HG03432 (cell line): ENCODE results near the gene BGLAP.

Source experiments
- ATAC-seq: cut with Tn5 transposase; IDR thresholded peaks from one replicate; pipeline ENCODE4 v1.9.1; 2021; ENCODE audit warnings: mild to moderate bottlenecking, moderate library complexity; ENCODE audit not compliant: unreplicated experiment

The BGLAP gene

DNA sequence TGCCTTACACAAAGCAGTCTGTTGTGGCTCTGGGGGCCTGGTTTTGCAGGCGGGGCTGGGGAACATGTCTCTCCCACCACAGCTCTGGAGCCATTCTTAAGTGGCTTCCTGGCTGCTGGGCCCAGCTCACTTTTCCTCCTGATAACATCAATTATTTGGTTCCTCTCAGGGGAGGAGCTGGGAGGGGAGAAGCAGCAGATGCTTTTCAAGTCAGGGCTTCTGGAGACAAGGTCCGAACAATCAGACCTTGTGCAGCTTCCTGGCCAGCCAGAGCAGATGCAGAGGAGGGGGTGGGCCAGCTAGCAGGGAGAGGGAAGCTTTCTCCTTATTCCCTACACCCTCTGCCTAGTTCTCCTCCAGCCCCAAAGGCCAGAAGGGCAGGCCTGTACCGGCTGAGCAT lies 9.5 kb downstream of the BGLAP start:
- ATAC-seq: no peak

DNA sequence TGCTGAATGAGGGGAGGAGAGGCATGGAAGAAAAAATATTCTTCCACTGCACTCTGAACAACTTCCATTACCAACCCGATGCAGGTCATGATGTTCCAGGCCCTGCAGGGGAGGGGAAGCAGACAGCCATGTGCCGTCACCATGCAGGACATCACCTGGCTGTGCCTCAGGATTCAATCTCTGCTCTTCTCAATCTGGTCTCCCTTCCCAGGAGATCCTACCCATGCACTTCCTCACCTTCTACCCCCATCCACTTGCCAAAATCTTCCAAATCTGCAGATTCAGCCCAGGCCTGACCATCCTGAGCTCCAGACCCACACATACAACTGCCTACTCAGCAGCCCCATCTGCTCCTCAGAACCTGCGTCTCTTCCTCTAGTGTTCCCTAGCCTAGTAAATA lies 11.7 kb downstream of the BGLAP start:
- no peak for ATAC-seq

DNA sequence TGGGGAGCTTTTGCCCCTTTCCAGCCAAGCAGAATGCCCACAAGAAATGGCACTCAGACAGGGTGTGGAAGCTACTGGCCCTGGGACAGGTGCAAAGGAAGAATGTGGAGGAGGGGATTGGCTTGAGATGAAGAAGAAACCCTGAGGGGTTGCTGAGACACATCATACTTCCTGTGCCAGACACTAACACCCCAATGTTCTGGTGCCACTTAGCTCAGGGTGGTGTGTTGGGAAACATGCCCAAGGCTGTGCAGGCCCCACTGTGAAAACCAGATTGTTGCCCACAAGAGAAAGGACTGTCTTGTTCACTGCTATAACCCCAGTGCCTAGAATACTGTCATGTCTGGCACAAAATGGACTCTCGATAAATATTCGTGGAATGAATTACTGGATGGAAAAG lies 15.7 kb downstream of the BGLAP start:
- ATAC-seq: no peak

DNA sequence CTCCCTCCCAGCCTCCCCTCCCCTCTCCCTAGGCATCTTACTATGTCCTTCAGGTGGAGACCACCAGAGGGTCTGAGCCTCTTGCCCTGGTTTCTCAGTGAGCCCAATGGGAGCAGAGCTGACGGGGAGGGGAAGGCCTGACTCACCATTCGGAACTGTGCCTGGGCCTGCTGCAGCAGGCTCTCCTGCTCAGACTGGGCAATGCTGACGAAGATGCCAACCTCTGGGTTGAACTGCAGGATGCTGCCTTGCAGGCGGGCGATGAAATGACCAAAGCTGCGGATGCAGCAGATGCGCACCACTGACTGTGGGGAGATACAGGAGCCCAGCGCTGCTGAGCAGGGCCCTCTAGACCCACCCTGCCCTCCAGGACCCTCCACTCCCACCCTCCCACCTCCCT lies 16.9 kb downstream of the BGLAP start:
- ATAC-seq: no peak

DNA sequence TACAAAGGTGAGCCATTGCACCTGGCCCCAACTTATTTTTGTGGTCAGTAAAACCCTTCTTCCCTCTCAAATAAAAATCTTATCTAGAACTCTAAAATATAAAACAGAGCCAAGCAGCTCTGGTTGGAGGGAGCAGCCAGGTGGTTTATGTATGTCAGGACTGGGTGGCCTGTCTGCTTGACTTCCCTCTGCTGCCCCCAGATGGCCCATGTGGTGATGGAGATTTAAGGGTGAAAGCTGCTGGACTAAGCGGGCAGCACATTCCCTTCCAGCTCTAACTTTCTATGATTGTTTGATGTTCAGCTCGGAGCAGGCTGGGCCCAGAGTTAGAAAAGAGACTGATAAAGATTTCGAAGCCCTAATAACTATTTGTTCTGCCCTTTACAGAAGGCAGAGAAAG lies 17.8 kb downstream of the BGLAP start:
- ATAC-seq: no peak

DNA sequence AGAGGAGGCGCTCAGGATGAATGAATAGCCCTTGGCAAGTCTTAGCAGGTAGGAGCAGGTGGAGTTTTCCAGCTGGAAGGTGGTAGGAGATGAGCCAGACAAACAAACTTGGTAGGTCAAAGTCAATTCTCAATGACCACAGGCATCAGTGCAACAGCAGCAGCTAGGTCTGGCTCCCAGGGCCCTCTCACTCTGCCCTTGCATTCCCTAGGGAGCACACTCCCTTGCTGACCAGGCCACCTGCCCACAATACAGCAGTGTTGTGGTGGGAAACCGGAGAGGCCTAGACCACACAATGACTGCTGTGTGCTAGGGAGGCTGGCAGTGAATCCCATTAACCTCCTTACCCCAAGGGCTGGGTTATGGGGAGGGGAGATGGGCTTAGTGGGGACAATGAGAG lies 18.9 kb downstream of the BGLAP start:
- no peak for ATAC-seq

DNA sequence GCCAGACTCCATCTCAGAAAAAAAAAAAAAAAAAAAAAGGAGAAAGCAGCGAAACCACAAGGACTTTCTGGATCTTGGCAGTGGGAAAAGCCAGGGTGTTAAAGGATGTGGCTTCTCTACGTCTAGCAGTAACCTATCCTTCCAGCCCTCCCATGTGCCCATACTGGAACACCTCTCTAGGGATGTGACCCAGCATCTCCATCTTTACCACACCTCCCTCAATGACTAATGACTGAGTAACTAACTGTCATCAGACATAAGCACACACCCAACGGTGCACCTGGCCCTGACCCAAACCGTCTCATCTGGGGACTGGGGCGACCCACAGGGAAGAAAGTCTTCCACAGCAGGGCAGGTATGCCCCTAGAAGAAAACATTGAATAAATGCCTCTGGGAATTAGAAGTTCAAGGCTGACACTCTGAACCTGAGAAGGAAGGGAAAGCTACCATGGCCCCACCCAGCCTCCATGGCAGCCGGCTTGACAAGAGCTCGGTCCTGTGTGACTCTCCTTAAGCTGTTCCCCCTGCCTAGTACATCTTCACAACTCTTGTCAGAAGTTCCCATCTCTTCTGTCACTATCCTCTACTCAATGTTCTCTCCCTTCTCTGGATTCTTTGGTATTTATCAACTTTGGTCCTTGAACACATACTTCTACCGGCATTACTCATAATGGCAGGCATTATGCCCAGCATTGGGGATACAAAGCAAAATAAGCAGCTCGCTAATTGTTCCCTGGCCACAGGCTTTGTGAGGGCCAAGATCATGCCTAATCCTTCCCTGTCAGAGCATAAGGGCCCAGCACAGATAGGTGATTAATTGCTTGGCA lies 20.7 kb downstream of the BGLAP start:
- ATAC-seq: no peak

DNA sequence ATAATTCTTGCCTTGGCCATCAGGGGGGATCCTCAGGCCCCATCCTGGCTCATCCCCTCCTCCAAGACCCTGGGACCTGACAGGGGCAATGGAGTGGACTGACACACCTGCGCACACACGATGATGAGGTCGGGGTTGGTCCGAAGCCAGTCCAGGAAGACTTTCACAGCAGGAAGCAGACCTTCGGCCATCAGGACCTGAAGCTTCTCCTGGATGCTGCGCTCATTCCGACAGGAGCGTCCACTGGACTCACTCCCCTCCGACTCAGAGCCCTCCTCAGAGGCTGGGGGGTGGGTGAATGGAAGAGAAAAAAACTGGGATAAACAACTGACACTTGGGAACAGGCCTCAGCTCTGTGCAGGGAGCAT lies 21.3 kb downstream of the BGLAP start:
- ATAC-seq: no peak

DNA sequence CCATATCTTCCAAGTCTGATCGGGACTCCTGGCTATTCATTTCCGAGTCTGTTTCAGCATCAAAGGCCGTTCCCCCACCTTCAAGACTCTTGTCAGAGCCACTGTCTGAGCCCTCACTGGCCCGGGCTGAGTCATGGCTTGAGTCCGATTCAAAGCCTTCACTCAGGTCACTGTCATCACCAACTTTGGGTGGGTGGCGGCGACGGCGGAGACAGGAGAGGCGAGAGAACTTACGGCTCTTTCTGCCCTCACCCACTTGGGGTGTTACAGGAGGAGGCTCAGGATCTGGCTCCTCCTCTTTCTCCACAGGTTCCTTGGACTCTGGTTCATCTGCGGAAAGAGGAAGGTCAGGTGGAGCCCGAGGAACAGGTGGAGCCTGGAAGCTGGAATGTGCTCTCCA lies 24.1 kb downstream of the BGLAP start:
- no peak for ATAC-seq

DNA sequence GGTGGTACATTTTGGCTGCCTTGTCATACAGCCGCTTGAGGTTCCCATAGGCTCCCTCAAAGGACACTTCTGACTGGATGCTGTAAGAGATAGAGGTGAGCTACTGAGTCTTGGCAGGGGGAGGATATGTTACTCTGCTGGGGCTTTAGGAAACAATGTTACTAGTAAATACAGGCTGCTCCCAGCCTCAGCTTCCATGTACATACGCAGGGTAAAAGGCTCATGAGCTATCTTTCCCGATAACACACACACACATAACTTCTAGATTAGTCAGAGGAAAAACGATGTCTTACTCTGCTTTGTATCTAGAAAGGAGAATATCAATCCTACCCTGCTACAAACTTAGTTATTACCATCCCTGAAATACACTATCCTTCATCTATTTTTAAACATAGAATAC lies 26.4 kb downstream of the BGLAP start:
- ATAC-seq: no peak

DNA sequence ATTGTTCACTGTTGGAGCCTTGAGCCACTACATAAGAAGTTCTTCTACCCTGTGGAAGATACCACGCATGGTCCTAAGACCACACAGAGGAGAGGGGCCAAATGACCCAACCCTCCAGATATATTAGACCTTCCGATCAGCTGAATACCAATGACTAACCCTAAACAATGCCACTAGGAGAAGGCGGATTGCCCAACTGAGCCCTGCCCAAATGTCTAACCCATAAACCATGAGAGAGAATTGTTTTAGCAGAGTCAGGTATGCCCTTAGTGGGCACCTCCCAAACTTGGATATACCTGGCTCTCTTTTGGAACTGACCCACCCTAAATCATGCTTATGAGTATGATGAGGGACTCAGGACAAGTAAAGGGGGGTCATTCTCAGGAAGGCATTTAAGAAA lies 28.3 kb downstream of the BGLAP start:
- no peak for ATAC-seq

DNA sequence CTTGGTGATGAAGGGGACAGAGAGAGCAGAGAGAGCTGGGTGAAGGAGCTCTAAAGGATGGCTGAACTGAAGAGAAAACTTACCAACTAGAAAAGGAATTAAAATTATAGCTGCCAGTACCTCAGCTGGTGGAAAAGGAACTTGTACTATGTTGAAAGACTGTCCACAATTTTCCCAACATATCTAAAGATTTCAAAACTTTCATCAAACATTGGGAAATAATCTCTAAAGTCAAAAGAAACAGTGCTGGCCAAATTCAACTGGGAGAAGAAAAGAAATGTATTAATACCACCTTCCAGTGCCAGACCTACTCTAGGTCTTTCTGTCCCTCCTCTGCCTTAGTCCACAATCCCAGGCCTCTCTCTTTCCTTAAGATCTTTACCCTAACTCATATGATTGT lies 34.5 kb downstream of the BGLAP start:
- ATAC-seq: no peak

DNA sequence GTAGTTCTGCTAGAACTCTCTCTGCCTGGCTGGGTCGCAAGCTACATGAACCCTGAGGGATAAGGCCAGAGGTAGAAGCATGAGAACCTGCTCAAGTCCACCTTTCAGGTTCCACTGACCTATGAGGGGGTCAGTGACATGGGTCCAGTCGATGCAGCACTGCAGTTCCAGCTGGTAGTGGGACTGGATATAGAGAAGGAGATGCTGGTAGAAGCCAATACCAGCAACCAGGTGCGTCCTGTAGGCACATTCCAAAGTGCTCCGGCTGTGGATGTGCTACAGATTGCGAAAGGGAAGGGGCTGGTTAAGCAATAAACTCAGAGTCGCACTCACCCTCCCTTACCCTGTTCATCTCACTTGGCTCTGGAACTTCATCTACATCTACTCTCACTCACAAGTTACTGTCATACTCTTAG lies 35.0 kb downstream of the BGLAP start:
- ATAC-seq: no peak

DNA sequence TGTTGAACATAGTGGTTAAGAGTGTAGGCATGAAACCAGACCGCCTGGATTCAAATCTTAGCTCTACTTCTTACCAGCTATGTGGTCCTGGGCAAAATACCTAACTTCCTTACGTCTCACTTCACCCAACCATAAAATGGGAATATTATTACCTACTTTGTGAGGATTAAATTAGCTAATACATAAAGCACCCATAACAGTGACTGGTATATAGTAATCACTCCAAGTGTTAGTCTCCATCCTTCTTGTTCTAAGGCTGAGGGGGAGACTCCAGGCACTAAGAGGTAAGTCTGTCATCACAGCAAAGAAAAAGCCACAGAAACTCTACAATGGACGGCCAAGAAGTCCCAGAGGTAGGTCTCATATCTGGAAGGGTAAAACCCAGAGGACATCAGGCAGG lies 37.9 kb downstream of the BGLAP start:
- no peak for ATAC-seq

DNA sequence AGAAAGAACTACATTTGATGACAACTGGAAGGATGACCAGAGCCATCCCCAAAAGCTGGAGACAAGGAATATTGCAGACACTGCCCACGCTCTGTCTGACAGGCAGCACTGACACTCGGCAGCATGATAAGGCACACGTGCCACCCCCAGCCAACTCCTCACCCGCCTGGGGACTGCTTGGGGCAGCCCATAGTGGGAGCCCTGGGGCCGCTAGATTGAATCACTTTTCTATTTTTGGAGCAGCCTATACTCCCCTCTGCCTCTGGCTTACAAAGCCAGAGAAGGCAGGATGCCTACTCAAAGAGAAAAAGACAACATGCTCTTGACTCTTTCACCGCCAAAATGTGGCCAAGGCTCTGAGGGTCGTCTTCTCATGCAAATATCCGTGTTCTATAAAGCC lies 39.3 kb downstream of the BGLAP start:
- ATAC-seq: peak; percentile 42

DNA sequence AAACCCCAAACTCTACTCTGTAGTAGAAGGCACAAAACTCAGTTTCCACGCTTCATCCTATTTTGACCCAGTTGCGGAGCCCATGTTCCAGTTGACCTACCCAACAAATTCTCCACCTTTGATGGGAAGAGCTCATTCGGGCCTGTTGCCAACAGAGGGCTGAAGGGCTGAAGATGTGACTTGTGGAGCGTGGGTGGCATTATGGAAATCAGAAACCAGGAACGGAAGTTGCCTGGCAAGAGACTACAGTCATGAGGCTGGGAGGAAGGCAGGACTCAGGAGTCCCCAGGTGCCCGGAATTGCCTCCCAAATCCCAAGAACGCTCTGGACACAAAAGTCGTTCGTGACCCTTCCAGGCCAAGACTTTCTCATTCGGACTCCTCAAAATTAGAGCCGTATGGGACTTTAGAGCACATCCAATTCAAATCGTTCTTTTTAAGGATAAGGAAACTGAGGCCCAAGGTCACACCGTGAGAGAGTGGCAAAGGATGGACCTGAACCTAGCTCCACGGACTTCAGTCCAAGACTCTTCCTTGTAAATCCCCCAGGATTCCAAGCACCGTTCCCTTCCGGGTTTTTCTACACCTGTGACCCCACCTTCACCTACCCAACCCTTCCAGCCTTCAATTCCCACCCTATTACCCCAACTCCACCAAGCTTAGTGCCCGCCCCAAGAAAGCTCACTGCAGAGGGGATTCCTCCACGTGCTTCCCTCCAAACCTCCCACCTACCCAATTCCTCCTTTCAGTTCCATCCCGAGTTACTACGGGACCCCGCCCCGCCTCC lies 39.9 kb downstream of the BGLAP start:
- peak; percentile 19 for ATAC-seq

DNA sequence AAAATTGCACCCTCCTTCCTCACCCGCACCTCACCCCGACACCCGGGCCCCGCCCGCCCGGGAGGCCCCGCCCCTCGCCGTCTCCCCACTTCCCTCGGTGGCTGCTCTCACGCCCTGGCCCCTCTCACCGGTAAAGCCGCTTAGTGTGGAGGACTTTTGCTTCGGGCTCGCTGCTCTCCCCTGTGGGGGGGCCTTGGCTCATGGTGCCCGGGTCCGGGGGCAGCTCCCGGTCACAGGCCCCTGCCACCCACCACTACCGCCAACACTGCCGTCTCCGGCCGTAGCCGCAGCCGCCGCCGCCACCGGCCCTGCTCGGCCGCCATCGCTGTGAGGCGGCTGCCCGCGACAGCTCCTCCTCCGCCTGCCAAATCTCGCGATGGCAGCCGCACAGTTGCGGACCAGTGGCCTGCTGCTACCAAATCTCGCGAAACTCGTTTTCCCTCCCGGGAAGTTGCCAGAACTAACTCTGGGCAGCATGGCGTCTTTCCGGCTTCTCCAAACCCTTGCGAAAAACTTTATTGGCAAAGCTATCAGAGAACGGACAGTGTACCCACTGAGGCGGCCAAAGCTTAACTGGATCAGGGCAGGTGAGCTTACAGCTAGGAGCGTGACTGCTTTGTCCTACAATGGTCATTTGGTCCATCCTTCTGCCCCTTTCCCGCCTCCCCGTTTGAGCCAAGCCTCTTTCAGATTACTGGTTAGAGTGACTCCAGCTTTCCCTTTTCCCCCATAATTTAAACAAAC lies 40.7 kb downstream of the BGLAP start, which contains the start of gene SMG5:
Gene SMG5, minus strand, starts transcription at position 347 of the 744 bp plus-strand sequence. Its CDS starts 145 bp downstream, at position 202.
- ATAC-seq: peak; percentile 79

DNA sequence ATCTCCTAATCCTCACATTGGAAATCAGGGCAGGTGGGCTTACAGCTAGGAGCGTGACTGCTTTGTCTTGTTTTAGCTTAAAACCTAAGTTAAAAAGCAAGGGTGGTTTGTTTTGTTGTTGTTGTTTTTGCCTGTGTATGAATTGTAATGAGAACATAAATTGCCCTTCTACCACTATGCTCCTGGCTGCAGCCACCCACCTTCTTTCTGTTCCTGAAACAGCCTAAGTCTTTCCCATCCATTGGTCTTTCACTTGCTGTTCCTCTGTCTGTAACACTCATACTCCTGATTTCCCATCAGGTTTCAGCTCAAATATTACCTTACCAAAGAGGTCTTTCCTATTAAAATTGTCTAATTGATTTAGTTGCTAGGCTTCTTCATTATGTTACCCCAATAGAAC lies 41.5 kb downstream of the BGLAP start:
- no peak for ATAC-seq

DNA sequence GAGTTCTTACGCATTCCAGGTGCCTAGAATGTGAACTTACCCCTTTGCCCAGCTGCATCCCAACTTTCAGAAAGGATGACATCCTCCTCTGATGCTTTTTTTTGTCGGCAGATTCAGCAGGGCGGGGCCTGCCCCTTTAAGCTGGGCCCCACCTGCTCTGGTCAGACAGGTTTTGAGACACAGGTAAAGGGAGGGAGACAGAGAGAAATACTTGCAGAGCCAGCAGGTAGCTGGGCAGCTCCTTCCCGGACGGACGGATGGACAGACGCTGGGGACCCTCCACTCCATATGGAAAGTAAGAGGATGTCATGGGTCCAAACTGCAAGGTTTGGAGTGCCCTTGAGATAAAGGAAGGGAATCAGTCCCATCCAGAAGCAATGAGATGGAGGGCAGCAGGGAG lies 42.1 kb downstream of the BGLAP start, which contains the start of gene TMEM79:
Gene TMEM79, plus strand, starts transcription at position 214 of the 400 bp plus-strand sequence. CDS start 902 bp downstream, outside the sequence.
- ATAC-seq: no peak

DNA sequence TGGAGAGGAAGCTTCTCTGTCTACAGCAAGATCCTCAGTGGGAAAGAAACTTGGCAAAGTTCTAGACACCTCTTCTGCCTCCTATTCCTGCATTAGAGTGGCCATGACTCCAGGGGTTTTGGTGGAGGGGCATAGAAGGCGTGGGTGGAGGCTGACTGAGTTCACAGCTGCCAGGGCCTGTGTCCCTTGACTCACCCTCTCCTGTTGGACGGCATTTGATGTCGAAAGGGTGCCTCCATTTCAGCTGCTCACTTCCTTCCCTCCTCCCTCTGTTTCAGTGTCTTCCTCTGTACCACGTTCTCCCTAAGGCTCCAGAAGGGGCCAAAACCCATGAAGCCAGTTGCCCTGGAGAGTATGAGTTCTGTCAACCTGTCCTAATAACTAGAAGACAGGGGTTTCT lies 42.8 kb downstream of the BGLAP start:
- ATAC-seq: no peak

DNA sequence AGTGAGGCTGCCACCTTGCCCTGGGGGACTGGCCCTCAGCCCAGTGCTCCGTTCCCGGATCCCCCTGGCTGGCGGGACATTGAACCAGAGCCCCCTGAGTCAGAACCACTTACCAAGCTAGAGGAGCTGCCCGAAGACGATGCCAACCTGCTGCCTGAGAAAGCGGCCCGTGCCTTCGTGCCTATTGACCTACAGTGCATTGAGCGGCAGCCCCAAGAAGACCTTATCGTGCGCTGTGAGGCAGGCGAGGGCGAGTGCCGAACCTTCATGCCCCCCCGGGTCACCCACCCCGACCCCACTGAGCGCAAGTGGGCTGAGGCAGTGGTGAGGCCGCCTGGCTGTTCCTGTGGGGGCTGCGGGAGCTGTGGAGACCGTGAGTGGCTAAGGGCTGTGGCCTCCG lies 43.5 kb downstream of the BGLAP start:
- ATAC-seq: no peak
